HG03521 (cell line): ENCODE results near the gene DHH.
"Not testable (repeated sequence)": the region's sequence is repeated elsewhere in the genome, so short reads cannot be mapped to it uniquely, and the experiment has no call there.

Experiments
- ATAC-seq: cut with Tn5 transposase; IDR thresholded peaks from one replicate; pipeline ENCODE4 v1.9.1; 2021; ENCODE audit warnings: mild to moderate bottlenecking, moderate library complexity; ENCODE audit not compliant: unreplicated experiment

The DHH gene

DNA sequence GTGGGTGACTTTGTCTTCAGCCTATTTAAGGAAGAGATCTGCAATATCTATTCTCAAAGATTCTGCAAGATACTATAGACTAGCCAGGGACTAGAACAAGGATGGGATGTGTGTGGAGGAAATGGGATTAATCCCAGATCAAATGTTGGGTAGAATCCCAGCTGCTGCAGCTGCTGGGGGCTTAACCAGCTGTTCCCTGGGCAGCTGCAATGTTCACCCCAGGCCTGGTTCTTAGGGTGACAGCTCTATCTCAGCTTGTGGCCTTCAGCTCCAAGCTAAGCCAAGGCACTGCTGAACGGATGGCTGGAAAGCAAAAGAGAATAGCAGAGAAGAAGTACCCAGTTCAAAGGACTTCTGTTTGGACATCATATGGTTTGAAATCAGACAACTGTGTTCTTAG is 14.8 kb downstream of the DHH start:
- ATAC-seq: no peak

DNA sequence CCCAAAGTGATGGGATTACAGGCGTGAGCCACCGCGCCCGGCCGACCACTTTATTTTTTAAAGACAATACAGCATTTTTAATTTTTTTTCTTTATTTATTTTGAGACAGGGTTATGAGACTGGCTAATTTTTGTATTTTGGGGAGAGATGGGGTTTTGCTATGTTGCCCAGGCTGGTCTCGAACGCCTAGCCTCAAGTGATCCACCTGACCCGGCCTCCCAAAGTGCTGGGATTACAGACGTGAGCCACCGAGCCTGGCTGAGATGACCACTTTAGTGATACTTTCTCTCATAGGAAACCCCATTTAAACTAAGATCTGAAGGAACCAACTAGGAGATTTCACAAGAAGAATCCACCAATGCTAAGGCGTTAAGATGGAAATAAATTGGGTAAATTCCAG is 23.6 kb downstream of the DHH start:
- ATAC-seq: no peak

- ATAC-seq: peak; percentile 97
Observed at GRCh38 chr12:49069507-49070346, 24.9 kb downstream of the DHH start, which contains the start of gene RHEBL1. Gene RHEBL1, minus strand, starts transcription at chr12:49069979. Its CDS starts 194 bp downstream, at chr12:49069785.

- ATAC-seq: no peak
Observed at GRCh38 chr12:49068879-49069506, 25.6 kb downstream of the DHH start.

- no peak for ATAC-seq
Observed at GRCh38 chr12:49066120-49066519, 28.5 kb downstream of the DHH start.

DNA sequence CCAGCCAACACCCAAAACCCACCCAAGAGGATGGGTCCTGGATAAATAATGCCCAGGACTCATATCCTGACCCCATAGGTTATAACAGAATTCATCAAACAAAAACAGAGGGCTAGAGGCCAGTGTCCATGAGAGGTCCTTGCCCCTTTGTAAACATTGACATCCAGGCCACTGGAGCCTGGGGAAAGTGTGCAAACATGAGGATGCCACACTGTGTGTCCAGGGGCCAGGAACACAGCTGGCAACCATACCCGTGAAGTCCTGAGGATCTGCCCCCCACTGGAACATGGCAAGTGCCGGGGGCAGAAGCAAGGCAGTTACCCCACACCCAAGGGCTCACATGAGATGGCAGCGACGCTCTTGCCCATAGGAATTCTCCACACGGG is 29.8 kb downstream of the DHH start:
- ATAC-seq: no peak

- ATAC-seq: not testable (repeated sequence)
Observed at GRCh38 chr12:49061916-49062315, 32.7 kb downstream of the DHH start.

- no peak for ATAC-seq
Observed at GRCh38 chr12:49061157-49061650, 33.4 kb downstream of the DHH start.

GRCh38 chr12:49060237-49061156 is 34.1 kb downstream of the DHH start, which contains the start of gene KMT2D:
Gene KMT2D, minus strand, starts transcription at chr12:49060794. Its CDS starts 5,470 bp downstream, at chr12:49055324.
- peak; percentile 62 for ATAC-seq

- ATAC-seq: peak; percentile 20
Observed at GRCh38 chr12:49059299-49060171, 35.1 kb downstream of the DHH start.

GRCh38 chr12:49059045-49059298 is 35.6 kb downstream of the DHH start:
- no peak for ATAC-seq

DNA sequence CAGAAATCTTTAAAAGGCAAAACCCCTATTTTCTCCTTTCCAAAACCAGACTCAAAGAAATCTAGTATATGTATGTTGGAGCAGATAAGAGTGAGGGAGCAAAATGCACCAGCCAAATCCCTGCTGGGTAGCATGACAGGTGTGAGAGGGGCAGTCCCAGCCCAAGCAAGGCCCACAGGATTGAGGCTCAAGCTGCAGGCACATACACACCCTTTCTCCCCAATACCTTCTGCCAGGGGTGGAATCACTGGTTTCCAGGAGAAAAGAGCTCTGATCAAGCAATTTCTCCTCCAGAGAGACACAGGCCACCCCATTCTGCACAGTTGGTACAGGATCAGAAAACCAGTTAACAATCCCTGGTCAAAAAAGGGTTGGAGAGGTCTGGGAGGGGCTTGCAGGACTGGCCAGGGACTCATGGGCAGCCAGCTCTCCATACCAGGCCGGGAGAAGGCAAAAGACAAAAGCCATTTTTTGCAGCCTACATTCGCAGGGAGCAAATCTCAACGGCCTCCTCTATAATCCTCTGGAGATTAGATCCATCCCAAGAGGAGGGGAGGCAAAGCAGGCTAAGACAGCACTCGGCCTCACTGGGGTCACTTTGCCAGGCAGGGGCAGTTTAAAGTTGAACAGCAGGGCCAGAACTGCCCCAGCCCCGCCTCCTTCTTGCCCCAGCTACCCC is 36.1 kb downstream of the DHH start:
- ATAC-seq: no peak

DNA sequence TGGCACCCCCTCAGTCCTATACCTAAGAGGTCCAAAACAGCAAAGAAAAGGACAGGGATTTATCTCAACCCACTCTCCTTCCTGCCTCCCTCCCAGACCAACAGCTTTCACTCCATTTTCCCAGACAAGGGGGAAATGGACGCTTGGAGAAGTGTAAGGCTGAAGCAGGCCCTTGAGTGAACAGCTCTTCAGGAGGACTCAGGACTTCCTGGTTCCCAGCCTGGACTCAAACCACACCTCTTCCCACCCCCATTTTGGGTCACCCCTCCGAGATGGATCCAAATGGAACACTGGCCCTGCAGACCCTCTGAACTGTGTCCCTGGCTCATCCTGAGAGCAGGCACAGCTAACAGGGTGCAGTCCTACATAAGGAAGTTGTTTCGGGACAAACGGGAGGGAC is 36.7 kb downstream of the DHH start:
- no peak for ATAC-seq

DNA sequence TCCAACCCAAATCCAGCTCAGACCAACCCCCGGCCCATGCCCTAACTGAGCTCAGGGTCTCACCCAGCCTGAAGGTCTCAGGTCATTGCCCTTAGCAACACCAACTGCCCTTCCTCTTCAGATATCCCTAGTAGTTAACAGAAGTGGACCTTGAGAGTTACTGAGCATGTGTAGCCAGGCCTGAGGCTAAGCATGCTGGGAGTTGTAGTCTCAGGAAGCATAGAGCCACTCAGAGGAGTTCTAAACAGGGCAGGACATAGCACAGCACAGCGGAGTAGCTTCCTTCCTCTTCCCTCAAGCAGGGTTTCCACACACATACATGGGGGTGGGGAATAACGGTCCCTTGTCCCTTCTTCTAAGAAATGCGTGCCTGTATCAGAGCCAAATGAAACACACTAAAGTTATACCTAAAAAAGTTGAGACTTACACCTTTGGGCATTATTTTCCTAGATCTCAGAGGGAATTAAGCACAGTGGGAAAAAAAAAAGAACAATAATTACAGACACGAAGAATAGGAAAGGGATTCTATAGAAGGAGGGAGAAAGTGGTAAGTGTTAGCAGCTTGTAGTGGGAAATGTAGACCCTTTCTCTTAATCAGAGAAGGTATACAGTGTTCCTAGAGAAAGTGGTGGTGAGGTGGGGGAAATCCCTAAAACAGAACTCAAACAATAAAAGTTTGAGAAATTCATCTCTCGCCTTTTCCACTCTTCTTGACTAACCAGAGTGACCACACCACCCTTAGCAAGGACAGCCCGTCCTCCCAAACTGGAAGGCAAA is 38.4 kb downstream of the DHH start:
- peak; percentile 46 for ATAC-seq

GRCh38 chr12:49055092-49055491 is 39.5 kb downstream of the DHH start:
- ATAC-seq: no peak

DNA sequence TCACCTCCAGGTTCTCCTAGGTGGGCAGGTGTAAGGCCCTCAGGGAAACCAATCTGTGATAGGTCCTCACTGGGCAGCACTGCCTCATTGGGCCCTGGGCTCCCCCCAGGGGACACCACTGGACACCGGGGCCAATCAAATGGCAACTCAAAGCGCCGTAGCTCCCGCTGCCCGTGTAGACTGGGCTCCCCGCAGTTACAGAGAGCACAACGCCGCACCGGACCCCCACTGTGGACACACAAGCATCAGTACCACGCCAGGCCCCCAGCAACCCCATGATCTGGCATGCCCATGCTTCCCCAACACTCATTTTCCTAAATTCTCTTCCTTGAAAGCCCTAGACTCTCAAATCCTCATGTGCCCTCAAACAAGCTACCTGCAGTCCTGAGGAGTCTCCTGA is 40.1 kb downstream of the DHH start:
- ATAC-seq: no peak

GRCh38 chr12:49054096-49054495 is 40.5 kb downstream of the DHH start:
- ATAC-seq: no peak

DNA sequence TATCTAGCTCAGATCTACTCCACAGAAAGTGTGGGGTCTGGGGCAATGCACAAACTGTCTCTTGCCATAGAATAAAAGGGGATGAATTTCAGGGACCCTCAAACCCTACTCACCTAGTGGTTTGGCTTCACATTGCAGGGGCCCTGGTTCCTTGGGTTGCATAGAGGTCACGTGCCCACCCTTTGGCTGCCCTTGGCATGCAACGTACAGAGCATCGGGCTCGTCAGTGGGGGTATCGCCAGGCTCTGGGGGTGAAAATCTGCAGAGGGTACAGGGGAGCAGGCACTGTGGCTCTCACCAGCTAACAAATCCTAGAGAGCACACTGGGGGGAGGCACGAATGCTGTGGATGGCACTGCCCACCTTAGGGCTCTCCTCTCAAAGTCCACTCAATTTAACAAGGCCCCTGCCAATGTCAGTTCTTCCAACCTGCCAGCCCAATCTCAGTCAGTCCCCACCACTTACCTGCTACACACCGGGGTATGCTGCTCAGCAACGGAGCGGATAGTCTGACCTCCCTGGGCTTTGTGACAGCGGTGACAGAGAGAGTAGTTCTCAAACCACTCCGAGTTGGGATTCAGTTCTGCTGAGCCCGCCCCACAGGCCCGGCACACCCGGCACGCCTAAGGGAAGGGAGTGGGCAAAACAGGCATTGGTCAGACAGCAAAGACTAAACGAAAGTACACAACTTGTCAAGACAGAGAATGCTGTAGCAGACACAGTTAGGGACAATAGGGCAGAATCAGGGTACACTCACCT is 42.0 kb downstream of the DHH start:
- ATAC-seq: no peak
